Liver (tissue), 9 donors: ENCODE results near the gene DNAI1. TPM values are rescaled to one million over a fixed set of nuclear protein-coding genes. Genes with fewer than 3 reads are reported as not detected.
A peak's percentile ranks its signal among the peaks of the same experiment; 100 is the strongest.

Experiments used
- DNase-seq: peaks from one replicate; pipeline ENCODE4 v3.0.0-alpha.2; 2017; ENCODE audit warnings: low spot score
- H3K27ac ChIP-seq, 2 donors: one replicate each; pipeline ENCODE4 v1.7.0; 2013; ENCODE audit warnings: inconsistent platforms in 2 of 2, low read length in 2 of 2, control low read depth in 1 of 2, low read depth in 1 of 2, mild to moderate bottlenecking in 1 of 2
- H3K27me3 ChIP-seq, 4 donors: one replicate each; pipeline versions ENCODE4 v1.6.1 to v1.7.0; 2013; ENCODE audit warnings: low read length in 3 of 4, inconsistent platforms in 1 of 4, mild to moderate bottlenecking in 1 of 4, moderate library complexity in 1 of 4; ENCODE audit not compliant: control insufficient read depth in 4 of 4, insufficient read depth in 4 of 4
- H3K36me3 ChIP-seq, 4 donors: one replicate each; pipeline versions ENCODE4 v1.6.1 to v1.7.0; 2013; ENCODE audit warnings: low read length in 3 of 4, mild to moderate bottlenecking in 3 of 4, low read depth in 1 of 4, moderate library complexity in 1 of 4; ENCODE audit not compliant: control insufficient read depth in 4 of 4, insufficient read depth in 3 of 4
- H3K4me1 ChIP-seq, 4 donors: one replicate each; pipeline versions ENCODE4 v1.6.1 to v1.7.0; 2013; ENCODE audit warnings: low read length in 3 of 4, mild to moderate bottlenecking in 3 of 4, moderate library complexity in 1 of 4; ENCODE audit not compliant: control insufficient read depth in 4 of 4, insufficient read depth in 4 of 4
- H3K4me3 ChIP-seq, 3 donors: one replicate each; pipeline versions ENCODE4 v1.6.1 to v1.7.0; 2013; ENCODE audit warnings: low read length in 3 of 3, control low read depth in 1 of 3, low read depth in 1 of 3, mild to moderate bottlenecking in 1 of 3
- H3K9ac ChIP-seq, 2 donors: one replicate each; pipeline ENCODE4 v1.7.0; 2013; ENCODE audit warnings: low read length in 2 of 2, mild to moderate bottlenecking in 2 of 2, moderate library complexity in 2 of 2, control low read depth in 1 of 2, low read depth in 1 of 2
- H3K9me3 ChIP-seq, 4 donors: one replicate each; pipeline versions ENCODE4 v1.6.1 to v1.7.0; 2013; ENCODE audit warnings: low read length in 3 of 4; ENCODE audit not compliant: control insufficient read depth in 4 of 4
- EGR1 ChIP-seq, 2 donors: IDR thresholded peaks; 2 replicates each; pipeline ENCODE4 v1.6.1; 2016 to 2018; ENCODE audit warnings: antibody characterized with exemption in 2 of 2, low read depth in 2 of 2
- FOXA1 ChIP-seq: IDR thresholded peaks from 2 replicates; pipeline ENCODE4 v1.6.1; 2016; ENCODE audit warnings: antibody characterized with exemption
- FOXA2 ChIP-seq: IDR thresholded peaks from 2 replicates; pipeline ENCODE4 v1.6.1; 2016; ENCODE audit warnings: antibody characterized with exemption
- HNF4A ChIP-seq, 2 donors: conservative IDR thresholded peaks; 2 replicates each; pipeline ENCODE4 v1.6.1; 2016; ENCODE audit warnings: antibody characterized with exemption in 2 of 2, mild to moderate bottlenecking in 2 of 2
- HNF4G ChIP-seq: IDR thresholded peaks from 2 replicates; pipeline ENCODE4 v1.6.1; 2016; ENCODE audit warnings: antibody characterized with exemption
- JUND ChIP-seq, 2 donors: IDR thresholded peaks; 2 replicates each; pipeline ENCODE4 v1.6.1; 2016; ENCODE audit warnings: antibody characterized with exemption in 2 of 2
- NR2F2 ChIP-seq: IDR thresholded peaks from 2 replicates; pipeline ENCODE4 v1.6.1; 2016; ENCODE audit warnings: antibody characterized with exemption
- RAD21 ChIP-seq, 2 donors: IDR thresholded peaks; 2 replicates each; pipeline ENCODE4 v1.6.1; 2016; ENCODE audit warnings: antibody characterized with exemption in 2 of 2, mild to moderate bottlenecking in 2 of 2
- RXRA ChIP-seq, 2 donors: IDR thresholded peaks; 2 replicates each; pipeline ENCODE4 v1.6.1; 2017 to 2018; ENCODE audit warnings: antibody characterized with exemption in 2 of 2, mild to moderate bottlenecking in 1 of 2
- SP1 ChIP-seq: IDR thresholded peaks from 2 replicates; pipeline ENCODE4 v1.6.1; 2018; ENCODE audit warnings: antibody characterized with exemption, mild to moderate bottlenecking
- TAF1 ChIP-seq: conservative IDR thresholded peaks from 2 replicates; pipeline ENCODE4 v1.6.1; 2016; ENCODE audit warnings: antibody characterized with exemption, mild to moderate bottlenecking
- YY1 ChIP-seq: IDR thresholded peaks from 2 replicates; pipeline ENCODE4 v1.6.1; 2016; ENCODE audit warnings: antibody characterized with exemption, mild to moderate bottlenecking
- WGBS: extraction: QIAGEN DNeasy Blood & Tissue Kit; methylation state at CpG from one replicate; pipeline ENCODE4 v1.1.7; 2013; 5-methylcytosine and 5-hydroxymethylcytosine counted together
- polyA plus RNA-seq, 2 donors: library from polyadenylated mRNA; stranded (reverse) in 1 of 2; unstranded in 1 of 2; fragments of 200-250 nt in 1 of 2; fragments of >200 nt in 1 of 2; fragmentation: Nextera tagmentation in 1 of 2; extraction: Ambion mirVana in 1 of 2; gene quantifications; one replicate each; pipeline versions ENCODE4 v1.2.1 to v1.2.3, GENCODE V29; 2013 to 2015
- total RNA-seq, 2 donors: library from RNA; depleted of rRNA; stranded (reverse); fragments of >200 nt; gene quantifications; one replicate each; pipeline ENCODE4 v1.2.3, GENCODE V29; 2014
- TF ChIP-seq, protein P1 (sequence below): IDR thresholded peaks from 2 replicates; pipeline ENCODE4 v1.6.1; 2016; ENCODE audit warnings: antibody characterized with exemption
- TF ChIP-seq, protein P2 (sequence below): IDR thresholded peaks from 2 replicates; pipeline ENCODE4 v1.6.1; 2016; ENCODE audit warnings: antibody characterized with exemption
- TF ChIP-seq, protein P3 (sequence below): IDR thresholded peaks from 2 replicates; pipeline ENCODE4 v1.6.1; 2016; ENCODE audit warnings: antibody characterized with exemption, mild to moderate bottlenecking
- TF ChIP-seq, protein P4 (sequence below): fragments of 150-350 bp; IDR thresholded peaks from 2 replicates; pipeline ENCODE4 v1.5.1; 2017; ENCODE audit warnings: improper control_type of control experiment, low read depth, low read length; ENCODE audit not compliant: missing input control
- TF ChIP-seq, protein P5 (sequence below): IDR thresholded peaks from 2 replicates; pipeline ENCODE4 v1.6.1; 2016; ENCODE audit warnings: antibody characterized with exemption
- donor health status: healthy.
- donor health status: healthy.
- donor health status: healthy.
- donor health status: healthy.
- donor health status: healthy.

Gene DNAI1
- total and polyA plus RNA-seq, 4 donors, result not detected

DNA sequence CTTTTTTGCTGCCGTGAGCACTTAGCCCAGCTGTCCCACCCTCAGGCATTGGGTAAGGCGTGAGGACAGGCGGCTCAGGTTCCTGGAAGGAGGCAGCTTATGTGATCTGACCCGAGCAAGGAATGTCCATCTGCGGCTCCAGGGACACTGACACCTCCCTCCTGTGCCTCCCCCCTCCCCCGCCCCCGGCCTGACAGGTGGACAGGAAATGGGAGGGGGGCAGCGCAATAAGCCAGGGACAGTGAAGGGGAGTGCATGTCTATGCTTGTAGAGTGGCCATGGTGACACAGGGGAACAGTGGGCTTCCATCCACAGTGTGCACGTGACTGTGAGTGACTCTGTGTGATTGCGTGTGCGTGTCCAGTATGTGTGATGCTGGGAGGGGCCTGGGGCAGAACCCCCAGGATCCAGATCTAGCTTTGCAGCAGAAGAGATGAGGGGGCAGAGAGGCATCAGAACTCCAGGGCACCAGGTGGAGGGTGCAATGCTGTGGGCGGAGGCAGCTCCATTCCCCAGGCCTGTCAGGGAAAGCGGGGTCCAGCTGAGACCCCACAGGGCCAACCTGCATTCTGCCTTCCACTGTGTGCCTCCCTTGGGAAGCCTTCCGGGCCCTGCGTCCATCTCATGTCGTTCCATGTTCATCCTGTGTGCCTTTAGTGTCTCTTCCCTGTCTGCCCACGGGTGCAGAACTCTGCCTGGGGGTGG is 100.5 kb downstream of the DNAI1 start:
- H3K4me3 ChIP-seq, result no peak overlapping the region
- H3K9me3 ChIP-seq, result no peaks in the 10 kb centered on the region
- DNase-seq, result no peak
- WGBS, result 75% methylated on average over 17 of the region's 17 CpGs
- no peaks in the 10 kb centered on the region for H3K36me3 ChIP-seq
- H3K9ac ChIP-seq, result no peak overlapping the region
- peaks cover 7 to 27% (median 15%) of the 10 kb centered on the region in 4 donors for H3K4me1 ChIP-seq
- H3K27ac ChIP-seq, result no peak overlapping the region
- no peaks in the 10 kb centered on the region for H3K27me3 ChIP-seq
- TF ChIP-seq RXRA (IDR thresholded peaks at IDR 0.05) (no peak), SP1 (no peak), HNF4G (no peak), RAD21 (IDR thresholded peaks at IDR 0.05) (no peak), FOXA1 (no peak), TAF1 (no peak), JUND (IDR thresholded peaks at IDR 0.05) (no peak), YY1 (no peak), EGR1 (IDR thresholded peaks at IDR 0.05; ENCODE audit: low read depth in 2 of 2) (no peak)
- TF ChIP-seq, protein P1, sequence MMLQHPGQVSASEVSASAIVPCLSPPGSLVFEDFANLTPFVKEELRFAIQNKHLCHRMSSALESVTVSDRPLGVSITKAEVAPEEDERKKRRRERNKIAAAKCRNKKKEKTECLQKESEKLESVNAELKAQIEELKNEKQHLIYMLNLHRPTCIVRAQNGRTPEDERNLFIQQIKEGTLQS, result no peak
- TF ChIP-seq, protein P2, sequence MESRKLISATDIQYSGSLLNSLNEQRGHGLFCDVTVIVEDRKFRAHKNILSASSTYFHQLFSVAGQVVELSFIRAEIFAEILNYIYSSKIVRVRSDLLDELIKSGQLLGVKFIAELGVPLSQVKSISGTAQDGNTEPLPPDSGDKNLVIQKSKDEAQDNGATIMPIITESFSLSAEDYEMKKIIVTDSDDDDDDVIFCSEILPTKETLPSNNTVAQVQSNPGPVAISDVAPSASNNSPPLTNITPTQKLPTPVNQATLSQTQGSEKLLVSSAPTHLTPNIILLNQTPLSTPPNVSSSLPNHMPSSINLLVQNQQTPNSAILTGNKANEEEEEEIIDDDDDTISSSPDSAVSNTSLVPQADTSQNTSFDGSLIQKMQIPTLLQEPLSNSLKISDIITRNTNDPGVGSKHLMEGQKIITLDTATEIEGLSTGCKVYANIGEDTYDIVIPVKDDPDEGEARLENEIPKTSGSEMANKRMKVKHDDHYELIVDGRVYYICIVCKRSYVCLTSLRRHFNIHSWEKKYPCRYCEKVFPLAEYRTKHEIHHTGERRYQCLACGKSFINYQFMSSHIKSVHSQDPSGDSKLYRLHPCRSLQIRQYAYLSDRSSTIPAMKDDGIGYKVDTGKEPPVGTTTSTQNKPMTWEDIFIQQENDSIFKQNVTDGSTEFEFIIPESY, result no peak

DNA sequence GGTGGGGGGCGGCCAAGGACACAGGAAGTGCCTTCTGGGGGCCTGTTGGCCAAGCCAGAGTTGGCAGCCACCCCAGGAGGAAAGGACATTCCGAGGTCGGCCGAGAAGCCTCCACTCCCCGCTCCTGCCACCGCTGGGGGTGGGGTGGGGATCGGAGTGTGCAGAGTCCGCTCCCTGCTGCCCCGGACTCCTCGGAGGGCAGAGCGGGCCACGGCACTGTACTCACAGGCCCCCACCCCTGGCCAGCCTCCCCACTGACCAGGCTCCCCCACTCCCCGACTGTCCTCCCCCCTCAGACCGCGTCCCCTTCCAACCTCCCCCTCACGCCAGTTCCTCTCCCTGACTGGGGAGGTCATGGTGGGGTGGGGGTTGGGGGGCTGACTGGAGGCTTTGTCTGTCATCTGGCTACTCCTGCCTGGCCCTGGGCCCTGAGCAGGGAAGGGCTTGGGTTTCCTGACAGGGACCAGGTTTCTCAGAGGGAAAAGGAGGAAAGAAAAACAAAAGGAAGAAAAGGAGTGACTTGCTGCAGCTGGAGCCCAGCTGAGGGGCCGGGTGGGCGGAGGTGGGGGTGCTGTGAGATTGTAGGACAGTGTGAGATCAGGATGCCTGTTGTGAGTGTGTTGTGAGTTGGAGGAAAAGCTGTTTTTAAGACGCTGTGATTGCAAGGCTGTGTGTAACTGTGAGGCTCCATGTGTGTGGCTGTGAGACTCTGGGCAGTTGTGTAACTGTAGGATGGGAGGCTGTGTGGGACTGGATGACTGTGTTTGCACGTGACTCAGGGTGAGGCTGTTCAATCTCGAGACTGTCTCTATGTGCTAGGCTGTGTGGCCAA is 101.2 kb downstream of the DNAI1 start:
- Histone ChIP-seq H3K36me3 (peaks cover 0 to 4% (median 0%) of the 10 kb centered on the region in 4 donors), H3K4me1 (peaks cover 6 to 24% (median 13%) of the 10 kb centered on the region in 4 donors), H3K4me3 (no peak overlapping the region), H3K9me3 (no peaks in the 10 kb centered on the region), H3K9ac (no peak overlapping the region), H3K27me3 (no peaks in the 10 kb centered on the region), H3K27ac (no peak overlapping the region)
- TF ChIP-seq HNF4A (conservative IDR thresholded peaks at IDR 0.05) (peak in 1 of 2 donors; percentile 23), FOXA2 (no peak), EGR1 (IDR thresholded peaks at IDR 0.05; ENCODE audit: low read depth in 2 of 2) (no peak), YY1 (no peak), RAD21 (IDR thresholded peaks at IDR 0.05) (no peak), NR2F2 (no peak), RXRA (IDR thresholded peaks at IDR 0.05) (peak in 1 of 2 donors; percentile 38), FOXA1 (no peak), HNF4G (no peak), TAF1 (no peak)
- TF ChIP-seq, protein P3, sequence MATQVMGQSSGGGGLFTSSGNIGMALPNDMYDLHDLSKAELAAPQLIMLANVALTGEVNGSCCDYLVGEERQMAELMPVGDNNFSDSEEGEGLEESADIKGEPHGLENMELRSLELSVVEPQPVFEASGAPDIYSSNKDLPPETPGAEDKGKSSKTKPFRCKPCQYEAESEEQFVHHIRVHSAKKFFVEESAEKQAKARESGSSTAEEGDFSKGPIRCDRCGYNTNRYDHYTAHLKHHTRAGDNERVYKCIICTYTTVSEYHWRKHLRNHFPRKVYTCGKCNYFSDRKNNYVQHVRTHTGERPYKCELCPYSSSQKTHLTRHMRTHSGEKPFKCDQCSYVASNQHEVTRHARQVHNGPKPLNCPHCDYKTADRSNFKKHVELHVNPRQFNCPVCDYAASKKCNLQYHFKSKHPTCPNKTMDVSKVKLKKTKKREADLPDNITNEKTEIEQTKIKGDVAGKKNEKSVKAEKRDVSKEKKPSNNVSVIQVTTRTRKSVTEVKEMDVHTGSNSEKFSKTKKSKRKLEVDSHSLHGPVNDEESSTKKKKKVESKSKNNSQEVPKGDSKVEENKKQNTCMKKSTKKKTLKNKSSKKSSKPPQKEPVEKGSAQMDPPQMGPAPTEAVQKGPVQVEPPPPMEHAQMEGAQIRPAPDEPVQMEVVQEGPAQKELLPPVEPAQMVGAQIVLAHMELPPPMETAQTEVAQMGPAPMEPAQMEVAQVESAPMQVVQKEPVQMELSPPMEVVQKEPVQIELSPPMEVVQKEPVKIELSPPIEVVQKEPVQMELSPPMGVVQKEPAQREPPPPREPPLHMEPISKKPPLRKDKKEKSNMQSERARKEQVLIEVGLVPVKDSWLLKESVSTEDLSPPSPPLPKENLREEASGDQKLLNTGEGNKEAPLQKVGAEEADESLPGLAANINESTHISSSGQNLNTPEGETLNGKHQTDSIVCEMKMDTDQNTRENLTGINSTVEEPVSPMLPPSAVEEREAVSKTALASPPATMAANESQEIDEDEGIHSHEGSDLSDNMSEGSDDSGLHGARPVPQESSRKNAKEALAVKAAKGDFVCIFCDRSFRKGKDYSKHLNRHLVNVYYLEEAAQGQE, result no peak
- TF ChIP-seq, protein P4, sequence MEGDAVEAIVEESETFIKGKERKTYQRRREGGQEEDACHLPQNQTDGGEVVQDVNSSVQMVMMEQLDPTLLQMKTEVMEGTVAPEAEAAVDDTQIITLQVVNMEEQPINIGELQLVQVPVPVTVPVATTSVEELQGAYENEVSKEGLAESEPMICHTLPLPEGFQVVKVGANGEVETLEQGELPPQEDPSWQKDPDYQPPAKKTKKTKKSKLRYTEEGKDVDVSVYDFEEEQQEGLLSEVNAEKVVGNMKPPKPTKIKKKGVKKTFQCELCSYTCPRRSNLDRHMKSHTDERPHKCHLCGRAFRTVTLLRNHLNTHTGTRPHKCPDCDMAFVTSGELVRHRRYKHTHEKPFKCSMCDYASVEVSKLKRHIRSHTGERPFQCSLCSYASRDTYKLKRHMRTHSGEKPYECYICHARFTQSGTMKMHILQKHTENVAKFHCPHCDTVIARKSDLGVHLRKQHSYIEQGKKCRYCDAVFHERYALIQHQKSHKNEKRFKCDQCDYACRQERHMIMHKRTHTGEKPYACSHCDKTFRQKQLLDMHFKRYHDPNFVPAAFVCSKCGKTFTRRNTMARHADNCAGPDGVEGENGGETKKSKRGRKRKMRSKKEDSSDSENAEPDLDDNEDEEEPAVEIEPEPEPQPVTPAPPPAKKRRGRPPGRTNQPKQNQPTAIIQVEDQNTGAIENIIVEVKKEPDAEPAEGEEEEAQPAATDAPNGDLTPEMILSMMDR, result no peak
- TF ChIP-seq, protein P1, result no peak
- TF ChIP-seq, protein P5, sequence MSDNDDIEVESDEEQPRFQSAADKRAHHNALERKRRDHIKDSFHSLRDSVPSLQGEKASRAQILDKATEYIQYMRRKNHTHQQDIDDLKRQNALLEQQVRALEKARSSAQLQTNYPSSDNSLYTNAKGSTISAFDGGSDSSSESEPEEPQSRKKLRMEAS, result no peak
- TF ChIP-seq, protein P2, result no peak
- no peak for DNase-seq
- 30% methylated on average over 21 of the region's 21 CpGs for WGBS
